H1 (cell line): ENCODE results near the gene GBP7. TPM values are rescaled to one million over a fixed set of nuclear protein-coding genes. Genes with fewer than 3 reads are reported as not detected.

ENCODE experiments used
- CTCF ChIA-PET: fragments of 300-600 bp; sonication (Branson Sonifier 250); formaldehyde crosslinking; loops from one replicate; lab custom pipeline; 2021; ENCODE audit not compliant: partially characterized antibody; lab: Charles Lee
- POLR2A ChIA-PET: fragments of 300-600 bp; sonication (Branson Sonifier 250); formaldehyde crosslinking; loops from one replicate; lab custom pipeline; 2021; ENCODE audit warnings: inconsistent platforms; ENCODE audit not compliant: partially characterized antibody; lab: Charles Lee
- DNase-seq, 2 experiments: peaks; one replicate each; pipeline versions ENCODE4 v3.0.0 to v3.0.0-alpha.2; 2010 to 2022; ENCODE audit warnings: low spot score in 2 of 2, low read depth in 1 of 2, mixed read lengths in 1 of 2
- FAIRE-seq: peaks from 2 replicates; lab custom pipeline; 2011; peaks lifted over from hg19 to GRCh38; lab: Jason Lieb, UNC
- H2AFZ ChIP-seq: 2 replicates; pipeline ENCODE4 v1.8.1; 2012; ENCODE audit warnings: low read length, inconsistent platforms
- H2AK5ac ChIP-seq: 2 replicates; pipeline ENCODE4 v1.6.1; 2013; ENCODE audit warnings: low read depth, low read length
- H2BK120ac ChIP-seq: replicated peaks from 2 replicates; pipeline ENCODE3; 2013; ENCODE audit warnings: low read depth, low read length, inconsistent platforms
- H2BK12ac ChIP-seq: 2 replicates; pipeline ENCODE4 v1.6.1; 2013; ENCODE audit warnings: low read depth, low read length
- H2BK15ac ChIP-seq: 2 replicates; pipeline ENCODE4 v1.6.1; 2013; ENCODE audit warnings: low read length
- H2BK20ac ChIP-seq: 2 replicates; pipeline ENCODE4 v1.6.1; 2013; ENCODE audit warnings: low read length
- H2BK5ac ChIP-seq: 2 replicates; pipeline ENCODE4 v1.6.1; 2013; ENCODE audit warnings: low read depth, low read length
- H3K14ac ChIP-seq: 2 replicates; pipeline ENCODE4 v1.6.1; 2013; ENCODE audit warnings: inconsistent platforms; ENCODE audit not compliant: insufficient read length
- H3K18ac ChIP-seq: 2 replicates; pipeline ENCODE4 v1.6.1; 2013; ENCODE audit warnings: low read length; ENCODE audit errors: extremely low read depth
- H3K23ac ChIP-seq: 2 replicates; pipeline ENCODE4 v1.6.1; 2013; ENCODE audit warnings: inconsistent platforms; ENCODE audit not compliant: insufficient read length
- H3K23me2 ChIP-seq: 2 replicates; pipeline ENCODE4 v1.6.1; 2013; ENCODE audit warnings: low read depth, low read length
- H3K27ac ChIP-seq: 2 replicates; pipeline ENCODE4 v1.6.1; 2011; ENCODE audit warnings: low read depth, low read length, inconsistent platforms
- H3K27me3 ChIP-seq, 4 experiments: replicated peaks in 1 of 4; 1 replicate in 1 of 4; 2 replicates in 3 of 4; pipeline versions ENCODE4 v1.6.1 to v1.8.1; 2011 to 2013; ENCODE audit warnings: low read length in 3 of 4, mild to moderate bottlenecking in 3 of 4, inconsistent platforms in 2 of 4, mixed read lengths in 2 of 4, moderate library complexity in 1 of 4; ENCODE audit not compliant: control insufficient read depth in 3 of 4, insufficient read depth in 3 of 4; ENCODE audit errors: extremely low read depth in 1 of 4
- H3K36me3 ChIP-seq, 4 experiments: 2 replicates each; pipeline versions ENCODE4 v1.6.1 to v1.8.1; 2011 to 2013; ENCODE audit warnings: mild to moderate bottlenecking in 4 of 4, low read length in 3 of 4, moderate library complexity in 2 of 4, control low read depth in 1 of 4, inconsistent platforms in 1 of 4; ENCODE audit not compliant: insufficient read depth in 4 of 4, control insufficient read depth in 2 of 4
- H3K4ac ChIP-seq: replicated peaks from 2 replicates; pipeline ENCODE3; 2013; ENCODE audit warnings: low read length, low read depth, mixed read lengths, inconsistent platforms; ENCODE audit not compliant: insufficient read length
- H3K4me1 ChIP-seq, 4 experiments: replicated peaks in 1 of 4; 1 replicate in 1 of 4; 2 replicates in 3 of 4; pipeline versions ENCODE4 v1.6.1 to v1.8.1; 2011 to 2013; ENCODE audit warnings: low read length in 3 of 4, inconsistent platforms in 2 of 4, mixed read lengths in 1 of 4; ENCODE audit not compliant: insufficient read depth in 4 of 4, control insufficient read depth in 3 of 4
- H3K4me2 ChIP-seq, 2 experiments: 2 replicates each; pipeline versions ENCODE4 v1.6.1 to v1.8.1; 2011 to 2013; ENCODE audit warnings: low read depth in 2 of 2, low read length in 2 of 2, control low read depth in 1 of 2, inconsistent platforms in 1 of 2, mild to moderate bottlenecking in 1 of 2; ENCODE audit not compliant: insufficient read depth in 1 of 2
- H3K4me3 ChIP-seq, 4 experiments: fragments of 200-600, 300-600 bp in 1 of 4; sonication (generic), shearing (Covaris generic), sonication (Bioruptor Twin) in 1 of 4; 2 replicates each; pipeline versions ENCODE4 v1.5.1 to v1.8.1; 2011 to 2016; ENCODE audit warnings: low read length in 4 of 4, low read depth in 3 of 4, control low read depth in 2 of 4, inconsistent platforms in 2 of 4, mild to moderate bottlenecking in 2 of 4, mixed read lengths in 1 of 4, moderate library complexity in 1 of 4; ENCODE audit not compliant: insufficient read depth in 2 of 4; ENCODE audit errors: extremely low read depth in 1 of 4
- H3K56ac ChIP-seq: replicated peaks from 2 replicates; pipeline ENCODE3; 2013; ENCODE audit warnings: low read depth, mild to moderate bottlenecking, mixed read lengths, low read length, inconsistent platforms; ENCODE audit not compliant: insufficient read length
- H3K79me1 ChIP-seq: 2 replicates; pipeline ENCODE4 v1.6.1; 2013; ENCODE audit warnings: low read depth, low read length, control low read depth
- H3K79me2 ChIP-seq, 2 experiments: 2 replicates each; pipeline versions ENCODE4 v1.6.1 to v1.8.1; 2012 to 2013; ENCODE audit warnings: low read length in 2 of 2, mild to moderate bottlenecking in 2 of 2, inconsistent platforms in 1 of 2; ENCODE audit not compliant: insufficient read depth in 2 of 2, control insufficient read depth in 1 of 2
- H3K9ac ChIP-seq, 4 experiments: replicated peaks in 1 of 4; 1 replicate in 1 of 4; 2 replicates in 3 of 4; pipeline versions ENCODE4 v1.6.1 to v1.8.1; 2011 to 2013; ENCODE audit warnings: low read depth in 3 of 4, low read length in 3 of 4, control low read depth in 2 of 4, mild to moderate bottlenecking in 2 of 4, moderate library complexity in 2 of 4, inconsistent platforms in 1 of 4; ENCODE audit errors: extremely low read depth in 1 of 4
- H3K9me3 ChIP-seq, 2 experiments: 2 replicates each; pipeline versions ENCODE4 v1.6.1 to v1.8.1; 2012 to 2013; ENCODE audit warnings: mild to moderate bottlenecking in 2 of 2, moderate library complexity in 2 of 2, control low read depth in 1 of 2, inconsistent platforms in 1 of 2, low read depth in 1 of 2, low read length in 1 of 2, mixed read lengths in 1 of 2; ENCODE audit not compliant: insufficient read depth in 2 of 2
- H4K20me1 ChIP-seq, 2 experiments: replicated peaks in 1 of 2; 2 replicates each; pipeline versions ENCODE3 to v1.8.1; 2011 to 2013; ENCODE audit warnings: inconsistent platforms in 2 of 2, low read length in 2 of 2, mild to moderate bottlenecking in 1 of 2; ENCODE audit not compliant: insufficient read depth in 2 of 2, control insufficient read depth in 1 of 2
- H4K5ac ChIP-seq: 2 replicates; pipeline ENCODE4 v1.6.1; 2013; ENCODE audit warnings: low read length, low read depth, mixed read lengths, inconsistent platforms; ENCODE audit not compliant: insufficient read length
- H4K8ac ChIP-seq: 2 replicates; pipeline ENCODE4 v1.8.0; 2013; ENCODE audit warnings: mild to moderate bottlenecking, moderate library complexity, low read length, inconsistent platforms; ENCODE audit not compliant: insufficient read depth; ENCODE audit errors: extremely low read depth
- H4K91ac ChIP-seq: replicated peaks from 2 replicates; pipeline ENCODE3; 2013; ENCODE audit warnings: low read length, mixed read lengths, inconsistent platforms; ENCODE audit not compliant: insufficient read length
- CTBP2 ChIP-seq: IDR thresholded peaks from 2 replicates; pipeline ENCODE4 v1.7.0; 2011; ENCODE audit warnings: borderline replicate concordance, mild to moderate bottlenecking, moderate library complexity, mixed read lengths, low read length; ENCODE audit not compliant: insufficient read depth, insufficient read length
- TAF7 ChIP-seq: optimal IDR thresholded peaks from 2 replicates; pipeline ENCODE3; 2011; ENCODE audit warnings: low read depth, mild to moderate bottlenecking, inconsistent platforms, low read length, moderate library complexity, borderline replicate concordance
- USF2 ChIP-seq: IDR thresholded peaks from 2 replicates; pipeline ENCODE4 v1.6.1; 2011; ENCODE audit warnings: low read length, improper control_type of control experiment
- WGBS, 2 experiments: shearing (Covaris generic) in 1 of 2; methylation state at CpG; one replicate each; pipeline versions ENCODE4 v1.1.6 to v1.1.7; 2013 to 2015; ENCODE audit warnings: low lambda C conversion rate in 2 of 2, mixed read lengths in 2 of 2, inconsistent platforms in 1 of 2, low coverage in 1 of 2, missing lambda C conversion rate in 1 of 2; ENCODE audit not compliant: insufficient replicate concordance in 2 of 2, insufficient coverage in 1 of 2, insufficient read length in 1 of 2; ENCODE audit errors: extremely low coverage in 1 of 2, missing lambda C conversion rate in 1 of 2; 5-methylcytosine and 5-hydroxymethylcytosine counted together
- polyA plus RNA-seq, 7 experiments: library from polyadenylated mRNA; depleted of rRNA in 3 of 7; stranded (reverse) in 5 of 7; unstranded in 2 of 7; fragments of >200 nt in 5 of 7; fragments of 200-250 nt in 2 of 7; gene quantifications; 1 replicate in 5 of 7; 2 replicates in 1 of 7; 4 replicates in 1 of 7; pipeline versions ENCODE4 v1.2.1 to v1.2.3, GENCODE V29; 2011 to 2013; ENCODE audit warnings: missing spikeins in 2 of 7, mixed read lengths in 2 of 7
- total RNA-seq: library from RNA; stranded (reverse); fragmentation: NEBNext Ultra II Directional; extraction: Animal tissue kit (Norgen Biotek cat#: 25700); gene quantifications from 2 replicates; pipeline ENCODE4 v1.2.1, GENCODE V29; 2021

The GBP7 gene
- total and polyA plus RNA-seq, 2 of the 8 experiments (the other 6 are each of a cell fraction or from before 2014, with no cell fraction given): not detected

GRCh38 chr1:89147678-89148658 lies 27.8 kb downstream of the GBP7 start:
- no peak for FAIRE-seq
- CTCF ChIA-PET: interaction anchor here (1.1 to 1.5 kb wide), 4 partner anchors 60 to 208 kb away, joined by 3 read pairs; no protein-coding TSS in a partner anchor
- Histone ChIP-seq H2AK5ac (no peak overlapping the region), H2BK5ac (no peak overlapping the region), H4K5ac (no peak overlapping the region), H3K4me2 (no peak overlapping the region), H3K14ac (no peak overlapping the region), H3K79me2 (no peaks in the 10 kb centered on the region), H2AFZ (no peak overlapping the region), H3K9ac (no peak overlapping the region), H3K18ac (no peak overlapping the region), H3K79me1 (no peaks in the 10 kb centered on the region), H3K4me1 (no peaks in the 10 kb centered on the region), H4K20me1 (no peaks in the 10 kb centered on the region), H3K56ac (no peak overlapping the region), H2BK15ac (no peak overlapping the region), H2BK12ac (no peak overlapping the region), H3K4ac (no peak overlapping the region), H3K27ac (no peak overlapping the region), H3K36me3 (no peaks in the 10 kb centered on the region), H3K9me3 (no peaks in the 10 kb centered on the region), H2BK120ac (no peak overlapping the region), H3K4me3 (no peak overlapping the region), H4K8ac (no peak overlapping the region), H2BK20ac (no peak overlapping the region), H4K91ac (no peak overlapping the region), H3K23ac (no peak overlapping the region), H3K27me3 (no peaks in the 10 kb centered on the region), H3K23me2 (no peaks in the 10 kb centered on the region)
- DNase-seq: no peak
- no peak for TF ChIP-seq CTBP2
- TF ChIP-seq TAF7: no peak
- no peak for TF ChIP-seq USF2
- POLR2A ChIA-PET: no interaction called here
- WGBS, 2 experiments: 87% methylated on average over 3 of the region's 3 CpGs; no CpG with 5 or more reads in 1 of the 2 experiments
